Activated B cell treated with CpG ODN at 0.5 μM for 24 hours (primary cell): ENCODE data around the gene DENND2C. TPM values are rescaled to one million over a fixed set of nuclear protein-coding genes. Genes with fewer than 3 reads are reported as not detected.

Source experiments
- ATAC-seq: fragments of 200-7000 bp; cut with Tn5 transposase; one replicate; pipeline ENCODE4 v1.10.0; 2021; ENCODE audit warnings: low read depth, mild to moderate bottlenecking, moderate library complexity
- CTCF ChIA-PET: fragments of 350-600 bp; sonication (Branson Sonifier 250); formaldehyde crosslinking; loops from one replicate; lab custom pipeline; 2021; ENCODE audit warnings: antibody characterized with exemption; lab: Charles Lee
- POLR2A ChIA-PET: fragments of 350-600 bp; sonication (Branson Sonifier 250); formaldehyde crosslinking; loops from one replicate; lab custom pipeline; 2021; ENCODE audit warnings: antibody characterized with exemption; lab: Charles Lee
- DNase-seq: peaks from one replicate; pipeline ENCODE4 v3.0.0; 2022
- H3K27ac Mint-ChIP-seq: one replicate; pipeline ENCODE4 v1.8.0; 2020; ENCODE audit warnings: mixed read lengths
- H3K27me3 Mint-ChIP-seq: one replicate; pipeline ENCODE4 v1.8.0; 2021; ENCODE audit warnings: mixed read lengths
- H3K36me3 Mint-ChIP-seq: one replicate; pipeline ENCODE4 v1.8.0; 2021; ENCODE audit warnings: low read depth, mixed read lengths
- H3K4me1 Mint-ChIP-seq: one replicate; pipeline ENCODE4 v1.8.0; 2021; ENCODE audit warnings: mixed read lengths
- H3K4me3 Mint-ChIP-seq: one replicate; pipeline ENCODE4 v1.8.0; 2020; ENCODE audit warnings: mild to moderate bottlenecking, mixed read lengths
- H3K9me3 Mint-ChIP-seq: one replicate; pipeline ENCODE4 v1.8.0; 2020; ENCODE audit warnings: mixed read lengths
- CTCF ChIP-seq: fragments of 200-600 bp; IDR thresholded peaks from one replicate; pipeline ENCODE4 v1.8.0; 2022; ENCODE audit warnings: antibody characterized with exemption, mild to moderate bottlenecking
- intact Hi-C: fragments of 100-400 bp; cut with micrococcal nuclease; formaldehyde crosslinking; loops from one replicate; pipeline ENCODE4 v1.15.1; 2024
- total RNA-seq: library from RNA; stranded (reverse); gene quantifications from 2 replicates; pipeline ENCODE4 v1.2.3, GENCODE V29; 2022

The DENND2C gene
- total RNA-seq, 1 donor from 2014 or later: 0.20 TPM

- DNase-seq: no peak
- H3K27me3 Mint-ChIP-seq: peaks cover 20% of the 10 kb centered on the region
- intact Hi-C loops: no loop called here
- ChIA-PET POLR2A (no interaction called here), CTCF (no interaction called here)
- no peak for TF ChIP-seq CTCF
- H3K4me3 Mint-ChIP-seq: no peak overlapping the region
- peaks cover 2% of the 10 kb centered on the region for H3K36me3 Mint-ChIP-seq
- H3K4me1 Mint-ChIP-seq: peaks cover 10% of the 10 kb centered on the region
- H3K9me3 Mint-ChIP-seq: no peaks in the 10 kb centered on the region
- ATAC-seq: no peak
- H3K27ac Mint-ChIP-seq: no peak overlapping the region
Observed at GRCh38 chr1:114666954-114667353, 2.9 kb downstream of the DENND2C start.

- TF ChIP-seq CTCF: no peak
- POLR2A ChIA-PET: interaction anchor here (0.6 kb wide), 1 partner anchor 57 kb away, joined by 3 read pairs; no protein-coding TSS in a partner anchor
- no peak for DNase-seq
Observed at GRCh38 chr1:114660238-114660637, 9.6 kb downstream of the DENND2C start.

GRCh38 chr1:114651893-114652292, 18.0 kb downstream of the DENND2C start:
- ATAC-seq: no peak
- CTCF ChIA-PET: no interaction called here

More at GRCh38 chr1:114660238-114660637, 9.6 kb downstream of the DENND2C start:
- Mint-ChIP-seq H3K27me3 (peaks cover 10% of the 10 kb centered on the region), H3K27ac (no peak overlapping the region), H3K9me3 (no peaks in the 10 kb centered on the region), H3K4me1 (no peaks in the 10 kb centered on the region), H3K36me3 (no peaks in the 10 kb centered on the region), H3K4me3 (no peak overlapping the region)
- CTCF ChIA-PET: no interaction called here
- intact Hi-C loops: no loop called here
- ATAC-seq: no peak

GRCh38 chr1:114648503-114648902, 21.3 kb downstream of the DENND2C start:
- Mint-ChIP-seq H3K9me3 (no peaks in the 10 kb centered on the region), H3K27me3 (peaks cover 4% of the 10 kb centered on the region), H3K4me3 (no peak overlapping the region), H3K36me3 (no peaks in the 10 kb centered on the region), H3K4me1 (no peaks in the 10 kb centered on the region), H3K27ac (no peak overlapping the region)
- ChIA-PET POLR2A (no interaction called here), CTCF (no interaction called here)
- TF ChIP-seq CTCF: no peak
- no peak for DNase-seq
- intact Hi-C loops: no loop called here
- ATAC-seq: no peak

More at GRCh38 chr1:114651893-114652292, 18.0 kb downstream of the DENND2C start:
- Mint-ChIP-seq H3K4me3 (no peak overlapping the region), H3K9me3 (no peaks in the 10 kb centered on the region), H3K36me3 (no peaks in the 10 kb centered on the region), H3K4me1 (no peaks in the 10 kb centered on the region), H3K27me3 (peaks cover 4% of the 10 kb centered on the region), H3K27ac (no peak overlapping the region)
- intact Hi-C loops: no loop called here
- POLR2A ChIA-PET: no interaction called here
- no peak for TF ChIP-seq CTCF
- no peak for DNase-seq

GRCh38 chr1:114641377-114641776, 28.5 kb downstream of the DENND2C start:
- no peak overlapping the region for H3K27ac Mint-ChIP-seq
- CTCF ChIA-PET: no interaction called here

More at GRCh38 chr1:114641377-114641776, 28.5 kb downstream of the DENND2C start:
- no peak for ATAC-seq
- POLR2A ChIA-PET: no interaction called here
- Mint-ChIP-seq H3K9me3 (no peaks in the 10 kb centered on the region), H3K4me3 (no peak overlapping the region), H3K36me3 (no peaks in the 10 kb centered on the region), H3K4me1 (no peaks in the 10 kb centered on the region), H3K27me3 (peaks cover 2% of the 10 kb centered on the region)
- no peak for DNase-seq
- intact Hi-C loops: no loop called here
- TF ChIP-seq CTCF: no peak
